Ascending aorta (tissue), 2 donors: ENCODE measurements around the gene LMCD1. TPM values are rescaled to one million over a fixed set of nuclear protein-coding genes. Genes with fewer than 3 reads are reported as not detected.

Experiments used
- DNase-seq, 2 donors: peaks; one replicate each; pipeline ENCODE4 v3.0.0-alpha.2; 2019; ENCODE audit warnings: low spot score in 2 of 2
- H3K27ac ChIP-seq, 2 donors: fragments of 200-600 bp; sonication (generic); one replicate each; pipeline ENCODE4 v1.5.1; 2016 to 2017; ENCODE audit warnings: mild to moderate bottlenecking in 1 of 2
- H3K27me3 ChIP-seq: fragments of 200-600 bp; sonication (generic); one replicate; pipeline ENCODE4 v1.5.1; 2017
- H3K36me3 ChIP-seq, 2 donors: fragments of 200-600 bp; sonication (generic); one replicate each; pipeline ENCODE4 v1.5.1; 2016
- H3K4me1 ChIP-seq, 2 donors: fragments of 200-600 bp; sonication (generic); one replicate each; pipeline ENCODE4 v1.5.1; 2016 to 2017; ENCODE audit warnings: mild to moderate bottlenecking in 1 of 2
- H3K4me3 ChIP-seq, 2 donors: fragments of 200-600 bp; sonication (generic); one replicate each; pipeline ENCODE4 v1.5.1; 2016 to 2017; ENCODE audit warnings: mild to moderate bottlenecking in 1 of 2
- H3K9me3 ChIP-seq, 2 donors: fragments of 200-600 bp; sonication (generic); one replicate each; pipeline ENCODE4 v1.5.1; 2016
- CTCF ChIP-seq, 3 experiments: fragments of 200-600 bp in 2 of 3; fragments of 450-650 bp in 1 of 3; sonication (generic) in 2 of 3; IDR thresholded peaks; one replicate each; pipeline ENCODE4 v1.5.1; 2016 to 2019; ENCODE audit warnings: antibody characterized with exemption in 3 of 3, mild to moderate bottlenecking in 1 of 3, moderate library complexity in 1 of 3
- intact Hi-C: fragments of 100-400 bp; cut with DNase I; formaldehyde crosslinking; loops from one replicate; pipeline ENCODE4 v1.15.1; 2023
- total RNA-seq: library from RNA; depleted of rRNA; stranded (reverse); fragments of >200 nt; gene quantifications from one replicate; pipeline ENCODE4 v1.1.0, GENCODE V29; 2016

Gene LMCD1
- total RNA-seq, 1 donor from 2014 or later: 634 TPM

DNA sequence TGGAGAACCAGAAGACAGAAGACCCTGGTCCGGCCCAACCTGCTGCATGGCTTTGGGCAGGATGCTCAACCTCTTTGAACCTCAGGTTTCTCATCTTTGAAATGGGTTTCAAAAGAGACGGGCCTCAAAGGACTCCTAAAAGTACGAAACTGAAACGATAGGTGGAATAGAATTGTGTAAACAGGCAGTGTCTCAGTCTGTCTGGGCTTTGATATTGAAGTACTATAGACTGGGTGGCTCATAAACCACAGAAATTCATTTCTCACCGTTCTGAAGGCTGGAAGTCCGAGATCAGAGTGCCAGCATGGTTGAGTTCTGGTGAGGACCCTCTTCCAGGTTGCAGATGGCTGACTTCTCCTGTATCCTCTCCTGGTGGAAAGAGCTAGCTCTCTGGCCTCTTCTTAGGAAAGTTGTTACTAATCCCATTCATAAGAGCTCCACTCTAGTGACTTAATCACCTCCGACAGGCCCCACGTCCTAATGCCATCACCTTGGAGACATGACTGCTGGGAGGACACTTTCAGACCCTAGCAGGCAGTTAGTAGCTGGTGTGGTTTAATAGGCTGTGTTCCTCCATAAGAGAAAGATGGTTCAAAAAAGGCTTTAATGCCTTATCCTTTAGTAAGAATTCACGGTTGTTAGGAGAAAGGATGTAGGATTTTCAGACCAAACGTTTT is 107.3 kb downstream of the LMCD1 start:
- no peaks in the 10 kb centered on the region for H3K36me3 ChIP-seq
- TF ChIP-seq CTCF (IDR thresholded peaks at IDR 0.05): no peak
- intact Hi-C loops: loop anchor here (5.0 kb wide), 1 partner anchor 47 kb away; no protein-coding TSS in a partner anchor
- no peaks in the 10 kb centered on the region for H3K27me3 ChIP-seq
- H3K4me3 ChIP-seq: no peak overlapping the region
- H3K27ac ChIP-seq: no peak overlapping the region
- DNase-seq: no peak
- peaks cover 12 to 16% of the 10 kb centered on the region in 2 donors for H3K4me1 ChIP-seq
- no peaks in the 10 kb centered on the region for H3K9me3 ChIP-seq

DNA sequence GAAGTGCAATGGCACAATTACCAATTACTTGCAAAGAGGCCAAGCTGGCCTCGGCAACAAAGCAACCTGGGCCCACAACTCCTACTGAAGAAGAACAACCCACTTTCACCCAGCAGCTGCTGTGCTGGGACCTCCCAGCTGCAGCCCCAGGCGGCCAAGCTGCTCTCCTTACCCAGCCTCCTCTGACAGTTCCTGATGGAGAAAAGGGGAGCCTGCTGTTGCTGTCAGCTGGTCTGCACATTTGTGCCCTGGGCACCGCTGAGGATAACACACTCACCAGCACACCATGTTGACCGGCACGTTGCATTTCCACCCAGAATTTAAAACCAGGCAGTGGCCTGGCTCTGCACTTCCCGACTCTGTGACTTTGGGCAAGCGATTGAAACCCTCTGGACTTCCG is 109.3 kb downstream of the LMCD1 start:
- H3K36me3 ChIP-seq: no peaks in the 10 kb centered on the region
- intact Hi-C loops: no loop called here
- H3K27me3 ChIP-seq: no peaks in the 10 kb centered on the region
- no peak overlapping the region for H3K27ac ChIP-seq
- no peak for DNase-seq
- no peak overlapping the region for H3K4me3 ChIP-seq
- peaks cover 12 to 14% of the 10 kb centered on the region in 2 donors for H3K4me1 ChIP-seq
- TF ChIP-seq CTCF (IDR thresholded peaks at IDR 0.05): no peak
- no peaks in the 10 kb centered on the region for H3K9me3 ChIP-seq

DNA sequence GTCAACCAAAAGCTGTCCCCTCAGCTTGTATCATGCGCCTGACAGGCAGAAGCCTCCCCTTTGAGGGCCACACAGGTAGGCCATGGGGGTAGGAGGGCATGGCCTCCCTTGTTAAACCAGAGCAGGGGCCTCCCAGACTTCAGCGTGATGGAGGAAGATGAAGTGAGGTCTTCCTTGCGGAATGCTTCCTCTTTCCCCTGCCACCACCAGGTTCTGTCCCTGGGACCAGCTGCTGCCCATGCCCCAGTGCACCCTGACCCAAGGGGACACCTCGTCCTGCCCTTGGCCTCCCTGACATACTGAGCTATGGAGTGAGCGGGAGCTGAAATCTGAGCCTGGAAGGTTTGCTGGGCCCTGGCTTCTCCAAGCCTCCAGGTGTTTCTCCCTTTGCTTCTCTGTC is 116.3 kb downstream of the LMCD1 start:
- no peak for TF ChIP-seq CTCF (IDR thresholded peaks at IDR 0.05)
- no peaks in the 10 kb centered on the region for H3K27me3 ChIP-seq
- DNase-seq: no peak
- H3K4me3 ChIP-seq: no peak overlapping the region
- H3K9me3 ChIP-seq: no peaks in the 10 kb centered on the region
- intact Hi-C loops: no loop called here
- no peaks in the 10 kb centered on the region for H3K36me3 ChIP-seq
- H3K27ac ChIP-seq: no peak overlapping the region
- peaks cover 5 to 7% of the 10 kb centered on the region in 2 donors for H3K4me1 ChIP-seq

DNA sequence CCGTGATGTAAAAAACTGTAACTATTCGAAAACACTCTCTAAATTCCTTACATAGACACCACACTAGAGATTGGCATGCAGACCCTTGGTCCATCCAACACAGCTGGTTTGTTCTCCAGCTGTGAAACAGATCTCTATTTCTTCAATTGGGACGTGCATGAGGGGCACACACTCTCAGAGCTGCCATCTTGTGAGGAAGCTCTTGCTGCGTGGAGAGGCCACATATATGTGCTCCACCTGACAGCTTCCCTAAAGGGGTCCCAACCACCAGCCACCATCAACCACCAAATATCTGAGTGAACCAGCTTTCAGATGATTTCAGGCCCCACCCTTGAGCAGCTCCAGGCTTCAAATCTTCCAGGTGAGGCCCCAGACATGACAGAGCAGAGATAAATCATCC is 117.3 kb downstream of the LMCD1 start:
- no peak for TF ChIP-seq CTCF (IDR thresholded peaks at IDR 0.05)
- no peak overlapping the region for H3K4me3 ChIP-seq
- intact Hi-C loops: no loop called here
- no peak overlapping the region for H3K27ac ChIP-seq
- H3K9me3 ChIP-seq: no peaks in the 10 kb centered on the region
- no peak for DNase-seq
- no peaks in the 10 kb centered on the region for H3K27me3 ChIP-seq
- peaks cover 5 to 11% of the 10 kb centered on the region in 2 donors for H3K4me1 ChIP-seq
- no peaks in the 10 kb centered on the region for H3K36me3 ChIP-seq

- DNase-seq: no peak
- Histone ChIP-seq H3K9me3 (no peaks in the 10 kb centered on the region), H3K27ac (no peak overlapping the region), H3K36me3 (no peaks in the 10 kb centered on the region), H3K4me1 (peaks cover 5 to 11% of the 10 kb centered on the region in 2 donors), H3K27me3 (no peaks in the 10 kb centered on the region), H3K4me3 (no peak overlapping the region)
- intact Hi-C loops: no loop called here
- TF ChIP-seq CTCF (IDR thresholded peaks at IDR 0.05): no peak
Measured at GRCh38 chr3:8619548-8619947, 117.9 kb downstream of the LMCD1 start.
